Stimulated activated CD4-positive, alpha-beta T cell treated with anti-CD3 and anti-CD28 coated beads, TNF-alpha, amount 100 ng/mL, for 24 hours (primary cell): ENCODE results near the gene KCNQ5.

Experiments
- DNase-seq, 3 experiments: peaks; one replicate each; pipeline ENCODE4 v3.0.0-alpha.2; 2020; ENCODE audit warnings: low read depth in 3 of 3

The KCNQ5 gene

DNA sequence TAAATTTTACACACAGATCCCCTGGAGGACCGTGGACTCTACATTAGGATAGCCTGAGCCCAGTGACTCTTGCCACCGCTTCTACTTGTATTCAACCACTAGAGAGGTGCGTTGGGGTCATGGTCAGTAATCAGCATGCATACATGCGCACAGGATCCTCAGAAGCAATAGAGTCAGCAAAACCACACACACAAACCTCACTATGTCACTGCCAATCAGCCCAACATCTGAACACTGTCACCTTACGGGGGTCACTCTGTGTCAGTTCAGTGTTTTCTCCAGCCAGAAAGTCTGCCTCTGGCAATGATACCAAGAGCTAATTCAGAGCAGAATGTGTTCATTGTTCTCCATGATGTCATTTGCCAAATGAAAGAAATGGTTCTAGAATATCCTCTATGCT lies 378.1 kb downstream of the KCNQ5 start:
- no peak for DNase-seq

DNA sequence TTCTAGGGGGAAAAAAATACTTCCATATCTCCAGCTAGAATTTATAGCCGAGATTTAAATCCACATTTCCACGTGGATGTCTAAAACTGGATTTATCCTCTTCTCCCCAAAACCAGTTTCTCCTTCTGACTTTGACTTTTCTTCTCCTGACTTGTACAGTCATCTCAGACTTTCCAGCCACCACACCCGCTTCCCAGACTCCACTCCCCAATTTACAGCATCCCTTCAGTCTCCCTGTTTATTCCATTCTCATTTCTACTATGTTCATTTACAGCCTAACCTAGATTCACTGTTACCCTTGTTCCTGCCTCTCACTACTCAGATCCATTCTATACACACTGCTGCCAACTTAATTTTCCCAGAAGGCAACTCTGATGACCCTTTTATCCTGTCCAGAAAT lies 378.6 kb downstream of the KCNQ5 start:
- no peak for DNase-seq

DNA sequence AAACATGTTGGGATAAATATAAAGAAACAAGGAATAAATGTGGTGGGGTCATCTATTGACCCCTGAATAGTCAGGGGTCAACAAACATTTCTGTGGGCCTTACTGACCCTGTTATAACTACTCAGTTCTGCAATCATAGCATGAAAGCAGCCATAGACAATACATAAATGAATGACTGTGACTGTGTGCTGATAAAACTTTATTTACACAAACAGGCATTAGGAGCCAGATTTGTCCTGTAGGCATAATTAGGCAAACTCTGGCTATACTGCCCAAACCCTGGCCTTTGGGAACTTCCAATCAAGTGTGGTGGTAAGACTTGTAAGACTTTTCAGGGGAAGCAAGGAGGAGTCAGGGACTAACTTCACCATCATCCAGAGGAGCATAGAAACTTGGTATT lies 380.7 kb downstream of the KCNQ5 start:
- DNase-seq, result no peak

DNA sequence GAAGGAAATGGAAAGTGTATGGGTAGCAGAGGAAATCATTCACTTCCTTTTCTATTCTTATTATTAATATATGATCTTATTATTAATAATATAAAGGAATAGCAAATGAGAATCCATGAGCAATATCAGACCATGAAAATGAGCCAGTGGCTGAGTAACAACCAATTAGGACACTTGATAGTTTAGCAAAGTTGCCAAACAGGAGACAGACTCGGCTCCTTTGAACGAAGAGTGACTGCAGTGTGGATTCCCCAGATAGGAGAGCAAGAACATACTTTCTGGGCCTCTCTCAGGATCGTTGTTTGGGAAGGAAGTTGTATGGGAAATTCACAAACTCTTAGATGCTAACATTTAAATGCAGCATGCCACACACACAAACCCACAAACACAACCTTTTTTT lies 381.4 kb downstream of the KCNQ5 start:
- no peak for DNase-seq

DNA sequence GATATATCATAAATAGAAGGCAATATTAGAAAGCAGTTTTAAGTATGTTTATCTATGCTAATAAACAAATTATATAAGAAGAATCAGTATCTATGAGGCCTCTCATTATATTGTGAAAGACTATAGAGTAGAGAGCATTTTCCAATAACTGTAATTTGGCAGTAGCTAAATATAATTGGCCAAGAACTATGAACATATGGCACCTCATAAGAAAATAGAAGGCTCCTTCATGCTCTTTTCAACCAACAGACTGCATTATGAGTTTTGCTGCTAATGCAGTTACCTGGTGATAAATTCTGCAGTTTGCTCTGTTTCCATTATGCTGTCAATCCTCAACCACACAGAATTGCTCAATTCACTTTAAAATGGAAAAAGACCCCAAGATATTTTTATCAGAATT lies 382.4 kb downstream of the KCNQ5 start:
- no peak for DNase-seq

DNA sequence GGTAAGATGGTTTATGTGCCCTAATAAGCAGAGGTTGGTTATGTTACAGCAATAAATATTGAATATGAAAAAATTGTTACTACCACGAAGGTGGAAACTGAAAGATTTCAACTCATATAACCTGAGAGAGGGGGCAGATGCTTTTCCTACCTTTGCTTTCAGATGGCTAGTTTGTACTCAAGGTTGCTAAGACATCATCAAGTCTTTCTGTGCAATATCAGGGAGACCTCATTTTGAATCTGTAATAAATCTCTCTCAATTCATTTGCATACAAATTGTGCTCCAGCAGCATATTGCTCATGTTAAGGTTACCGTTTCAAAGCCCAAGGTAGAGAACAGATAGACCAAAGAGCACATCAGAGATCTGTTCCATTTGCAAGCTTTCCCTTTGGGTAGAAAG lies 383.0 kb downstream of the KCNQ5 start:
- no peak for DNase-seq

DNA sequence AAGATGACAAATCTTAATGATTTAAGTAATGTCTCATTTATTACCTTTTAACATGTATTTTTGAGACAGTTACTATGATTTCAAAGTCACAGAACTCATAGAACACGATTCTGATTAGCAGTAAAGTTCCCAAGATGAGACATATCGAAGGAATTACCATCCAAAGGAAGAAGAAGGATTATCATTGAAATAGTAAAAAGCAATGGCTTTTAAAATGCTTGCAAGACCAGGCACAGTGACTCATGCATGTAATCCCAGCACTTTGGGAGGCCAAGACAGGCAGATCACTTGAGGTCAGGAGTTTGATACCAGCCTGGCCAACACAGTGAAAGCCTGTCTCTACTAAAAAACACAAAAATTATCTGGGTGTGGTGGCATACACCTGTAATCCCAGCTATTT lies 384.3 kb downstream of the KCNQ5 start:
- no peak for DNase-seq

DNA sequence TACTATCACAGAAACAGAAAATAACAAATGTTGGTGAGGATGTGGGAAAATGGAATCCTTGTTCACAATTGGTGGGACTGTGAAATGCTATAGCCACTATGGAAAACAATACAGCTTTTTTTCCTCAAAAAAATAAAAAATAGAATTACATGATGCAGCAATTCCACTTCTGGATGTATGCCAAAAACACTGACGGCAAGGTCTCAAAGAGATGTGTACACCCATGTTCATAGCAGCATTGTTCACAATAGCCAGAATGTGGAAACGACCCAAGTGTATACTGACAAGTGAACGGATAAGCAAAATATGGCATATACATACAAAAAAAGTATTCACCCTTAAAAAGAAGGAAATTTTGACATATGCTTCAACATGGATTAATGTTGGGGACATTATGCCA lies 390.1 kb downstream of the KCNQ5 start:
- no peak for DNase-seq

DNA sequence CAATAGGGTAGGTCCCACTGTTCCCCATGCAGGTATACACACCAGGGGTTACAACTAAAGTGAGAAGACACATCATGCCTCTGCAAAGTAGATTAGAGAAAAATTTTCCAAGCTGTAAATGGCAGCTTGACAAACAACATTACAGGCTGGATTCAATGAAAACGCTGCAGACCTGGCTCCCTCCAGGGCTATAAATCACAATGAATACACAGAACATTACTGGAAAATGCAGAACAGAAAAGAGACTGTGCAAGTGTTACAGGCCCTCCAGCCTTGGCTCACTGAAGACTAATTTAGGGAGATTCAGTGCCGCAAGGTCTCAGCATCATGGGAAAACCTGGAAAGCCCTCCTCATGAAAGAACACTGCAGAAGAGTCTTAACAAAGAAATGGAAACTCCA lies 395.6 kb downstream of the KCNQ5 start:
- DNase-seq, result no peak

DNA sequence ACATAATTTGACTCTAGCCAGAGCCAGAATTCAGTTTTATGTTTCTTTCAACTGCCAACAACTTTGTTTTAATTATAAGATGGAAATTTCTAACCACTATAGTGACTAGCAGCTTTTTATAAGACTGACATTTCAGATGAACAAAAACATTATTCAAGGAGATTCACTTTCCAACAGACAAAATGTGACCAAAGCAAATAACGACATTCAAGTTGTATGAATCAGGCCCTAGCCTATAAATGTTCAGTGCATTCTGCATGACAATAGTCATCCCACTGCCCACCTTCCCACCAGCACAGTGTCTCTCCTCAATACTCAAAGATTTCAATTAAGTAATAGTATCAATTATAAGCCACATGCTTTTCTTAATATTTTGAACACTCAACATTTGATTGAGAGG lies 402.7 kb downstream of the KCNQ5 start:
- no peak for DNase-seq

DNA sequence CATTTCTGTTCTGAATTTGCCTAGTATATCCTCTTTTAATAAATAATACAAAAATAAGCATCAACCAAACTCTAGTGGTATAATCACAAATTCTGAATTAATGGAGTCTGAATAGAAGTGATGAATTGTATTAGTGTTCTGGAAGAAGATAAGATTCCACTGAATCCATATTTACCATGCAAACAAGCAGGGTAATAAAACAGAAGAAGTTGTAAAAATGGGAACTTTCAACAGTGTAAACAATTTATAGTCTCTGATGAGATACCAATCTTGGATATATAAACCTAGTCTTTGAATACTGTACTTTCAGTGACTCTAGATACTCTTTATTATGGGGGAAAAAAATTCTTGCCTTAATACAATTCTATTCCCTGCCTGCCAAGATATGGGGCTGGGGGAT lies 405.8 kb downstream of the KCNQ5 start:
- no peak for DNase-seq

DNA sequence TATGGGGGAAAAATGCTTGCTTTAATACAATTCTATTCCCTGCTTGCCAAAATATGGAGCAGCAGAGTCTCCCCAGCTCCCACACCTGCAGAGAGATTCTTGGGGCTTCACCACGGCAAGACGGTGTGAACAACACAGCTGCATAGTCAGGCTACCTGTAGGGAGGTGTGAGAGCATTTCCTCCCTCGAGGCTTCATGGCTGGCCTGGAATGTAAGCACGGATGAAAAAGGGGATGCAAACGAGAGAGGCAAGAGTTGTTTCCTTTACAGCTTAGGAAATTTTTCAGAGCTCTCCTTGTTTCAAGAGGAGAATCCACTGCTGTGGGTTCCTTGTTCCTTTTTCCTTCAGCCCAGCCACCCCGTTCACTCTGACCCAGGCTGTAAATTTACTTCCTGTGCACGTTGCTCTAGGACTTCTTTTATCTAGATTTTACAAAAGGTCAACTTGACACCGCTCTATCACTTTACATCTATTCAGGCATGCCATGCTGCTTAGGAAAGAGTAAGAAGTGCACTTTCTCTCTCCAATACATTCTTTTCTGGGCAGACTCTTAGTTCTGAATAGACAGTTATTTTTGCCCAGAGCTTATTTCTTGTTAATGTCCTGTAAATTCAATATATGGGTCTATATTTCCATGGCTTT lies 406.4 kb downstream of the KCNQ5 start:
- no peak for DNase-seq

DNA sequence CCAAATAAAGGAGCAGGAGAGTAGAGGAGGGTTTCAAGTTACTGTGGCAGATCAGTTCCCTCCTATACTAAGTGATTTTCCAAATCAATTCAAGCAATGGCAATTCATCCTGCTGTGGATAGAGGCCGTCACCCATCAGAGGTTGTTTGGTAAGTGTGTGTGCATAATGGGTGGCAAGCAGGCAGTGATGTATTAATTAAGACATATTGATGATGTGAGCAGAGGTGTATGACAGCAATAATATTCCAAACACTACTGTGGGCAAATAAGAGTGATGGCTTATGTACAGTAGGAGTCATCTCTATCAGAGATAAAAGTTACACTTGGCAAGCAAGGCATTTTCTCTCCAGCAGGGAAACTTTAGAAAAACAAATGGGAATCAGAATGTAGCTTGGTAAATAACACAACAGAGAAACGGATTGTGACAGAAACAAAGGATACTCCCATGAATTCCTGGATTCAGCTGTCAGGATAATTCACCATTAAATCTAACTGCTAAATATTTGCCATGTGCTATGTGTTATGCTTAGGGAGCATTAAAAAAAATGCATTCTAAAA lies 407.1 kb downstream of the KCNQ5 start:
- no peak for DNase-seq

DNA sequence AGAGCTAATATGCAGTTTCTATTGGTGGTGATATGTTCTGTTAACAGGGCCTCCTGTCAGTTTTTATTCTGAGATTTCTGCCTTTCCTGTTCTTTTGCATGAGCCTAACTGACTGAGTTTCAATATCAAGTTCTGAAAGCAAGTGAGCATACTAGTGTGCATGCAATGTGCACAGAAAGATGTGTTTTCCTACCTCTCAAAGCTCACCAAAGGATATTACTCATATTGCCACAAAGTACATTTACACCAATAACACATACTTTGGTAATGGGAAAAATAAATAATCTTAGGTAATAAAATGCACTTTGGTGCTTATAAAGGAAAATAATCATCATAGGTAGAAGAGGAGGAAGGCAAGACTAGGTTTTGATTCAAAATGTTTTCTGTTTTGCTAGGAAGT lies 408.4 kb downstream of the KCNQ5 start:
- no peak for DNase-seq

DNA sequence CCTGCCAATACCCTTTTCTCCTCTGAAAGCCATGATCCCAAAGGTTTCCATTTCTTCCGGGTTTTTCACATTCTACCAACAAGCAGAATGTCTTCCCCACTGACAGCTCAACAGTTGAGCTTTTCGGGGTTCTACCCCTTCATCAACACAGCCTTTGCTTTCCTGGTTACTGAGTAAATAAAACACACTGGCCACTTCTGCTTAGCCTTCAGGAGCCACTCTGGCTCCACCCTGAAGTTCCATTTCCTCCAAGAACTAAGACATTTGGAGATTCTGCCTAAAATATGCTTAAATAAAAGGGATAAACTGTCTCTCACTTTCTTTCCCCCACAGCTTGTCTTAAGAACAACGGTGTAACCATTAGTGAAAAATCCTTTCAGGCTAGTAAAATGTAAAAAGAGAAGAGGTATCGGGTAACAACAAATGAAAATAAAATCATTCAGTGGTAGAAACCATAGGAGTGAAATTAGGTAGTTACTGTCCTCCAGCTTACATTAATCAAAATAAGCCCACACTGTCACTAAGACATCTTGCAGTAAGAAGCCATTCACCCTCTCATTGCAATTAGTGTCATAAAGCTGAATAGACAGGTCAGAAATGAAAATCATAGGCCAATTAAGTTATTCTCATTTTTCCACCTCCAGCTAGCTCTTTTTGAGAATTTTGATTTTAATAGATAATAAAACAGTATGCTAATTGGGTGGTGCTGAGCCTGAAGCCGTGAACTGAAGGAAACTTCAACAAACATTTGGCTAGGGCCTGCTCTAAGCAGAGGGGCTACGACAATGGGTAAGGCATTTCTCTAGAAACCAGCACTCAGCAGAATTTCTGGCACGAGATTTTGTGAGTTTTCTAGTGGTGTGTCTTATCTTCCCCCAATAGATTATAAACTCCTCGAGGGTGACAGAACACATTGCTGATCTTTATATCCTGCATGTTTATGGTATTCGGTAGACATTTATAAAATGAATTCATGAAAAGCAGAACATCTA lies 409.2 kb downstream of the KCNQ5 start:
- no peak for DNase-seq

DNA sequence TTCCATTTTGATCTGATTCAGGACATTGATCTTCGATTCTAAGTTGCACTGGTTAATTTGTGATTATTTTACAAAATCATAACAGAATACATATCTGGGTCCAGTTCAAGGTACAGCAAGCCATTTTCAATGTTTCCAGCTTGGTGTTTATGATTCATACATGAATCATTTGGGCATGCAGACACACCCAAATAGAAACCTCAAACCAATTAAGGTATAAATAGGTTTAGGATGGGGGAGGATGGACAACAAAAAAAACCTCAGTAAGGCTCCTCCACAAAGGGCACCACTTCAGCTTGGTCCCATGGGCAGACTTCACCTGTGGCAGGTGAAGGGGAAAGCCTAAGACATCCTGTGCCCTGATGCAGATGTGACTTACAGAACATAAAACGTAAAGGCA lies 410.7 kb downstream of the KCNQ5 start:
- no peak for DNase-seq

DNA sequence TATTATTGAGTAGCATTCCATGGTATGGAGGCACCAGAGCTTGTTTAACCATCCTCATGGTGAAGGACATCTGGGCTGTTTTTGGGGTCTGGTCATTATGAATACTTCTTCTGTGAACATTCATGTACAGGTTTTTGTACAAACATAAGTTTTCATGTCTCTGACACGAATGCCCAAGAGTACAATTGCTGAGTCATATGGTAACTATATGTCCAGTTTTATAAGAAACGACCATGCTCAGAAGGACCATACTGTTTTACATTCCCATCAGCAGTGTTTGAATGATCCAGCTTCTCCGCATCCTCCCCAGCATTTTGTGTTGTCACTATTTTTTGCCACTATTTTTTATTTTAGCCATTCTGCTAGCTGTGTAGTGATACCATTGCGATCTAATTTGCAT lies 414.8 kb downstream of the KCNQ5 start:
- no peak for DNase-seq

DNA sequence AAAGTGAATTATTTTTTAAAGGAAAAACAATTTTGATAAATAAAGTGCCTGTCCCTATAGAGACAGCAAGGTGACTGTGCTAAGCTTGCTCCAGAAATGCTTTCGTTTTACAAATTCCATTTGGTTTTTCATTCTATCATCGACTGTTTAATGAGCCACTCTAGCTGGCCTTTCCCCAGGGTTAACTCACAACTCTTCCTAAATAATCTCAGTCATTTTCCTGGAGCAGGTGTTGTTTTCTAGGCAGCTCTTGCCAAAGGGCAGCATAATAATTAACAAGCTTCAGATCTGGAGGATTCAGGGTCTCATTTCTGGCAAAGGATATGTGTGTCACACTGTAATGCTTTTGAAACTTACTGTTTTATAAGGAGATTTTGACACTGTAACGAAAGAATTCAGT lies 419.2 kb downstream of the KCNQ5 start:
- no peak for DNase-seq

DNA sequence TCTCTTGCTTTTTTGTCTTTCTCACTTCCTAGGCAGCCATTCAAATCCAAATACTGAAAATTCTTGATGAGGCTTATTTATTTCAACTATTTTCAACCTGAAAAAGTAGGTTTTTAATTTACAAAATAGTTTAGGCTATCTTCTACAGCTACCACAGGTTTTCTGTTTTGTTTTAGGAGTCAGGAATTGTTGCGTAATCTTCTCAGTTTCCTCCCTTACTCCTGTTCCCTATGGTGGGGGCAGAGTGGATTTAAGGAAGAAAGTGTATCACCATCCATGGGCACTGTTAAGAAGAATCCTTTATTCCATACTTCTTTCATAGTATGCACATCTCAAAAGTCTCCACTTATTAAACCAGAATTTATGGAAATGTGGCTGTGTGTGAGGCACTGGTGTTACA lies 421.0 kb downstream of the KCNQ5 start:
- DNase-seq, result no peak

DNA sequence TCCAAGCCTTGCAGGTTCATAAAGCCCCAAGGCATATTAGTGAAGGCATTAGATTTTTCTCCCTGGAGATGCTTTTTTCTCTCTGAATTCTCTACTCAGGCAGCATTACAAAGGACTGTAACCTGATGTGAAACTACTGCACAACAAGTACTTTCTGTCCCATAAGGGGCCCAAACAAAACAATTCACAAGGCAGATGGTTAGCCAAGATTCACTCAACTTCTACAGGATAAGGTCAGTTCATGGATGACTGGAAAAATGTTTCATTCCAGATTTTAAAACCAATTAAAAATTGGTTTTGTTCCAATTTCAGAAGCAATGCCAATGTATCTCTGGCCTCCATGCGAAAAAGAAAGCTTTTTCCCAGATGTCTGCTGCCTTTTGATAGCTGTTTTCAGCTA lies 421.6 kb downstream of the KCNQ5 start:
- DNase-seq, result no peak

DNA sequence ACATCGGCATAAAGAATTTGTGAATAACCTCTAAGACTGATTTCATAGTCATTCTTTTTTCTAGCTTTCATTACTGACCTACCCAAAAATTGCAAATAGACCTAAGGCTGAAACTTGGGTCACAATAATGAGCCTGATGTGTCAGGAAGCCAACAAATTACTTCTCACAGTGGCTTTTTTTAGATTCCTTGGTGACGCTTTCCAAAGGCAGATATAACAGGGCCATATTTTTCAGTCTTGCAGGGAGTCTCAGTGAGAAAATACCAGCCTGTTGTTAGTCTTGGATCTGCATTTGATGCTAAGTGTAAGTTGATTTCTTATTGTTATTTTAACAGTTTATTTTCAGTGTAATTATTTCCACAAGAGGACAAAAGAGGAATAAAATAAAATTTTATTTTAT lies 423.7 kb downstream of the KCNQ5 start:
- DNase-seq, result no peak

DNA sequence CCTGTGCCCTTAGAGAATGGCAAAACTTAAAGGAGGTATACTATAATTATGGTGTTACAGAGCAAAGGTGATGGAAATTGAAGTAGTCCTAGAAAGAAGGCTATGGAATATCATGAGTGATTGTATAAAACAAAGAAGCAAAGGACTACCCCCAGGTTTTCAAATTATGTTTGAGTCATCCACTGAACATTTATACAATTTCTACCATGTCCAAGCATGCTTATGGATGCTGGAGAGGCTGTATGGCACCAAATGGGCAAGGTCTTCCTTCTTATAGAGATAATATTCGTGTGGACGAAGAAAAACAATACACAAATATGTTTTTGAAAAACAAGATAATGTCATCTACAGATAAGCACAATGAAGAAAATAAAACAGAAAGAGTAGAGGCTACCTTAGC lies 425.9 kb downstream of the KCNQ5 start:
- DNase-seq, result no peak

DNA sequence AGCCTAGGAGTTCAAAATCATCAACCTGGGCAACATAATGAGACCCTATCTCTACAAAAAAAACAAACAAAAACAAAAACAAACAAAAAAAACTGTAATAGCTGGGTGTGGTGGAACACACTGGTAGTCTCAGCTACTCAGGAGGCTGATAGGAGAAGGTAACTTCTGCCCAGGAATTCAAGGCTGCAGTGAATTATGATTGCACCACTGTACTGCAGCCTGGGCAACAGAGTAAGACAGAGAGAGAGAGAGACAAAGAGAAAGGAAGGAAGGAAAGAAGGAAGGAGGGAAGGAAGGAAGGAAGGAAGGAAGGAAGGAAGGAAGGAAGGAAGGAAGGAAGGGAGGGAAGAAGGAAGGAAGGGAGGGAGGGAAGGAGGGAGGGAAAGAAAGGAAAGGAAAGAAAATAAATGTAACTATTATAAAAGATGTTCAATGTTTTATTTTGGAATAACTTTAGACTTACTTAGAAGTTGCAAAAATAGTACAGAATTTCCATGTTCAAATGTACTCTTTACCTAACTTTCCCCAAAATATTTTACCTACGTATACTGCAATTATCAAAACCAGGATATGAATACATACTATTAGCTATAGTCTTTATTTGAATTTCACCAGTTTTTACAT lies 428.2 kb downstream of the KCNQ5 start:
- DNase-seq, result no peak
